ENCODE data around the gene ABHD8.

ABHD8 gene

GRCh38 chr19:17321655-17322489 is 18.6 kb upstream of the ABHD8 start:
- no peak for DNase-seq (ENCODE audit: low read depth)

GRCh38 chr19:17320435-17320834 is 17.2 kb upstream of the ABHD8 start:
- no peak for DNase-seq (ENCODE audit: low read depth)

GRCh38 chr19:17319473-17320238 is 16.4 kb upstream of the ABHD8 start:
- no peak for DNase-seq (ENCODE audit: low read depth)

GRCh38 chr19:17318966-17319365 is 15.7 kb upstream of the ABHD8 start:
- DNase-seq (ENCODE audit: low read depth): no peak

GRCh38 chr19:17314007-17314593 is 10.9 kb upstream of the ABHD8 start:
- no peak for DNase-seq (ENCODE audit: low read depth)

GRCh38 chr19:17312189-17313113 is 9.2 kb upstream of the ABHD8 start:
- DNase-seq (ENCODE audit: low read depth): no peak

- no peak for DNase-seq (ENCODE audit: low read depth)
Observed at GRCh38 chr19:17311455-17312188, 8.4 kb upstream of the ABHD8 start.

GRCh38 chr19:17309965-17310461 is 6.8 kb upstream of the ABHD8 start:
- no peak for DNase-seq (ENCODE audit: low read depth)

GRCh38 chr19:17309198-17309964 is 6.2 kb upstream of the ABHD8 start, which contains the start of gene DDA1:
DDA1 (plus strand) TSS chr19:17309563; CDS start chr19:17309655, 92 bp downstream.
- DNase-seq (ENCODE audit: low read depth): peak; percentile 99

GRCh38 chr19:17307876-17308377 is 4.7 kb upstream of the ABHD8 start:
- DNase-seq (ENCODE audit: low read depth): no peak

- no peak for DNase-seq (ENCODE audit: low read depth)
Observed at GRCh38 chr19:17306285-17306714, 3.1 kb upstream of the ABHD8 start.

- peak; percentile 85 for DNase-seq (ENCODE audit: low read depth)
Observed at GRCh38 chr19:17305517-17306284, 2.5 kb upstream of the ABHD8 start, which contains the start of gene MRPL34. MRPL34 (plus strand) TSS chr19:17305872; CDS start chr19:17305893, 21 bp downstream.

- no peak for DNase-seq (ENCODE audit: low read depth)
Observed at GRCh38 chr19:17305216-17305516, 1.9 kb upstream of the ABHD8 start.

- DNase-seq (ENCODE audit: low read depth): no peak
Observed at GRCh38 chr19:17304386-17305215, 1.4 kb upstream of the ABHD8 start.

- DNase-seq (ENCODE audit: low read depth): no peak
Observed at GRCh38 chr19:17303940-17304267, 679 bp upstream of the ABHD8 start.

GRCh38 chr19:17302391-17303166 is 646 bp downstream of the ABHD8 start:
- DNase-seq (ENCODE audit: low read depth): no peak

GRCh38 chr19:17300992-17301619 is 2.1 kb downstream of the ABHD8 start:
- DNase-seq (ENCODE audit: low read depth): no peak

All from non-pigmented ciliary epithelial cell (primary cell).